GM18507 (cell line): ENCODE measurements around the gene AFF4.
"Not testable (repeated sequence)": the region's sequence is repeated elsewhere in the genome, so short reads cannot be mapped to it uniquely, and the experiment has no call there.

Source experiments
- DNase-seq: peaks from one replicate; pipeline ENCODE4 v3.0.0; 2011; ENCODE audit warnings: low read depth; ENCODE audit not compliant: insufficient read length; ENCODE audit errors: extremely low spot score
- FAIRE-seq: peaks from 2 replicates; lab custom pipeline; 2011; peaks lifted over from hg19 to GRCh38; lab: Jason Lieb, UNC

Gene AFF4

GRCh38 chr5:132961887-132962286 lies 1.5 kb downstream of the AFF4 start:
- no peak for DNase-seq
- no peak for FAIRE-seq

- FAIRE-seq, DNase-seq: not testable (repeated sequence)
These were observed 2.2 kb downstream of the AFF4 start for GRCh38 chr5:132961123-132961815.

DNA sequence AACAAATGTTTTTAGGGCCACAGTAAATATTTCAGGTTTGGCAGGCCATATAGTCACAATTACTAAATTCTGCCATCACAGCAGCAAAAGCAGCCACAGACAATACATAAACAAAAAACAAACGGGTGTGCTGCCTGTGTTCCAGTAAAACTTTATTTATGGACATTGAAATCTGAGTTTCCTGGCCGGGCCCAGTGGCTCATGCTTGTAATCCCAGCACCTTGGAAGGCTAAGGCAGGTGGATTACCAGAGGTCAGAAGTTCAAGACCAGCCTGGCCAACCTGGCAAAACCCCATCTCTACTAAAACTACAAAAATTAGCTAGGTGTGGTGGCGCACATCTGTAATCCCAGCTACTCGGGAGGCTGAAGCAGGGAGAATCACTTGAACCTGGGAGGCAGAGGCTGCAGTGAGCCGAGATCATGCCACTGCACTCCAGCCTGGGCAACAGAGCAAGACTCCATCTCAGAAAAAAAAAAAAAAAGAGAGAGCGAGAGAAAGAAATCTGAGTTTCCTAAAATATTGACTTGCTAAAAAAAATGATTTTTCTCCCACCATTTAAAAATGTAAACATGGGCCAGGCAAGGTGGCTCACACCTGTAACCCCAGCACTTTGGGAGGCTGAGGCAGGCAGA lies 7.2 kb downstream of the AFF4 start:
- not testable (repeated sequence) for FAIRE-seq

GRCh38 chr5:132953710-132954109 lies 9.7 kb downstream of the AFF4 start:
- DNase-seq (no peak), FAIRE-seq (no peak)

More for the DNA sequence above, 7.2 kb downstream of the AFF4 start:
- DNase-seq: not testable (repeated sequence)

DNA sequence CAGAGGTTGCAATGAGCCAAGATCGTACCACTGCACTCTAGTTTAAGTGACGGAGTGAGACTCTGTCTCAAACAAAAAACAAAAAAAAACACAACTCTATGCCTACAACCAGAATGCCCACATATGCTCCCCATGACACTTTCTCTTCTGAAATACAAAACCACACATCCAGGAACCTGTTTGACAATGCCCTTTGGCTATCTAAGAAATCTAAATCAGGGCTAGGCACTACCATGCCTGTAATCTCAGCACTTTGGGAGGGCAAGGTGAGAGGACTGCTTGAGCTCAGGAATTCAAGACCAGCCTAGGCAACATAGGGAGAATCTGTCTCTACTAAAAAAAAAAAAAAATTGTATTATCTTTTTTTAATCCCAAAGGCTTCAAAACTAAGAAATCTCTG lies 10.6 kb downstream of the AFF4 start:
- DNase-seq (no peak), FAIRE-seq (no peak)

DNA sequence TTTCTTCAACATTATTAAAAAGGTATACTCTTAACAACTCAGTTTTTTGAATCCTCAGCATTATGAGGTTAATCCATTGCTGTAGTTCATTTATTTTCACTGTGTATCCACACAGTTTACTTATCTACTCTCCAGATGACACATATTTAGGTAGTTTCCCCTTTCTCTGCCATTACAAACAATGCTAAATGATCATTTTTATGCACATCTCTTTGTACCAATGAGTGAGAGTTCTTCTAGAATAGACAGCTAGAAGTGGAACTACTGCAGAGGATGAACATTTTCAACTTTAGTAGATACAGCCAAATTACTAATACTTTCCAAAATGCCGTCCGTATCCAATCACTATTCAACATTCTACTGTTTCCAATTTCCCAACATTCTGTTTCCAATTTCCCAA lies 11.5 kb downstream of the AFF4 start:
- DNase-seq (no peak), FAIRE-seq (no peak)

GRCh38 chr5:132949136-132949535 lies 14.3 kb downstream of the AFF4 start:
- no peak for FAIRE-seq
- no peak for DNase-seq

DNA sequence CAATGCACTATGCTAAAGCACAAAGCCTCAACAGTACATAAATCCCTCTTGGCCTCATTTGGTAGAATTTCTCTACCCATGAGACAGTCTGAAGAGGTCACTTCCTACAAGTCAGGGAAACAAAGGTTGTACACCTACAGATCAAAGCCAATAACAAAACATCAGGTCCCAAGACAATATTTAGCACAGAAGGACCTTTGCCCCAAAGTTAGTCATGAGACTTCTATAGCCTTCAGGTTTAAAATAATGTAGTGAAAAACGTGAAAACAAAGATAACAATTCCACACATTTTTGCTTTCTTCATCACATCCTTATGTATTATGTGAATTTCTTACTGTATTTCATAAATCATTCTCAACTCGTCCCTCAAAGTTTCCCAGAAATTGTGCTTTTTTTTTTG lies 15.8 kb downstream of the AFF4 start:
- FAIRE-seq (no peak), DNase-seq (no peak)

DNA sequence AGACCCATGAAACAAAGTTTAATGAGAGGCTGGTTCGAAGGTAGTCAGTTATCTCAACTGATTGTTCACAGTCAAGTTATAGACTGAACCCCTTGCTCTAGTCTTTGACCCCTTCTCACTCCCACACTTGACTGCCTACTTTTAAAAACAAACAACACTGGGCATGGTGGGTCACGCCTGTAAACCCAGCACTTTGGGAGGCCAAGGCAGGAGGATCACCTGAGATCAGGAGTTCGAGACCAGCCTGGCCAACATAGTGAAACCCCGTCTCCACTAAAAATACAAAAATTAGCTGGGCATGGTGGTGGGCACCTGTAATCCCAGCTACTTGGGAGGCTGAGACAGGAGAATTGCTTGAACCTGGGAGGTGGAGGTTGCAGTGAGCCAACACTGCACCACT lies 18.1 kb downstream of the AFF4 start:
- DNase-seq, FAIRE-seq: not testable (repeated sequence)

GRCh38 chr5:132943362-132944022 lies 19.9 kb downstream of the AFF4 start:
- no peak for FAIRE-seq

DNA sequence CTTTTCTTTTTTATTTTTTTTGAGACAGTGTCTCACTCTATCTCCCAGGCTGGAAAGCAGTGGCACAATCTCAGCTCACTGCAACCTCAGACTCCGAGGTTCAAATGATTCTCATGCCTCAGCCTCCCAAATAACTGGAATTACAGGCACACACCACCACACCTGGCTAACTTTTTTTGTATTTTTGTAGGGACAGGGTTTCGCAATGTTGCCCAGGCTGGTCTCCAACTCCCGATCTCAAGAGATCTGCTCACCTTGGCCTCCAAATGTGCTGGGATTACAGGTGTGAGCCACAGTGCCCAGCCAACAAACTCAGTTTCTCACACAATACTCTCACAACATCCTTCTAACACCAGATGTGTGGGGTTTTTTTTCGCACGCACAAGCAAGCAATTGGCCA lies 22.1 kb downstream of the AFF4 start:
- no peak for FAIRE-seq
- no peak for DNase-seq

More at GRCh38 chr5:132943362-132944022, 19.9 kb downstream of the AFF4 start:
- DNase-seq: no peak

DNA sequence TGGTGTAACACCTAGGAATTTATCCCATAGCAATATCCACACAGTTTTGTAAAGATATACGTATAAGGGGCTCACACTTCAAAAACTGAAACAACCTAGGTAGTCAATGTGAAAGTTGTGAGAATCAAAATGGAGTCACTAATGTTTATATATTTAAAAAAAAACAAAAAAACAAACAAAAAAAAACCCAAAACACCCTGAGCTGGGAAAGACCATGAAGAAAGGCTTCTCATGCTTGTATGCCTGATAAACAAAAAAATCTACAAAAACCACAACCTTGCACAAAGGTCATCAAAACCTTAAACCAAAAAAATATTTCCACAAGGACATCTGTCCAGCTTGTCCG lies 35.4 kb downstream of the AFF4 start:
- no peak for DNase-seq
- no peak for FAIRE-seq

DNA sequence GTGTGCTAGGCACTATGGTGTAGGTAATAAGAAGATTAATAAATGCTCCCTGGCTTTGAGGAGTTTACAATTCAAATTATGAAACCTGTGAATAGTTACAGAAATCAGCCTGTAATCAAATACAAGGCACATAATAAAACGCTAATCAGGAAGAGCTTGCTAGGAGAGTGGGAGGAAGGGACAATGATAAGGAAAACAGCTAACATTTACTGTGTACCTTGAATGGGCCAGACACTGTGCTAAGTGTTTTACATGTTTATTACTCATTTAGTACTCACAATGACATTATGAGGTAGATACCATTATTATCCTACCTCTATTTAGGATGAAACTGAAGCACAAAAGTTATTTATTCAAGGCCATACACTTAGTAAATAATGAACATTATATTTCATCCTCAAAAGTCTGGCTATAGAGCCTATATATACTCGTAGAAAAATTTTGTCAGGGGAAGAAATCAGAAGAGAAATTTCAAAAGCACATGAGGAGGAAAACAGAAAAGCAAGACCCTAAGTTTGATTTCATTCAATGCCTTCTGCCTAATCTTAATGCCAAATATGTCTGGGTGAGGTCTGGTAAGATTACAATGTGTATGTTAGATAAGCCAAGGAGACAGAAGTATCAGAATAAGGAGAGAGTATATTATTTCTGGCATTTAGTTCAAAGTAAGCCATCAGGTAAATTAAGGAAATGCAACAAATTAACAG lies 35.9 kb downstream of the AFF4 start:
- FAIRE-seq (no peak), DNase-seq (no peak)

- FAIRE-seq: no peak
- no peak for DNase-seq
These were observed 37.0 kb downstream of the AFF4 start for GRCh38 chr5:132926437-132926836.

GRCh38 chr5:132916086-132916485 lies 47.3 kb downstream of the AFF4 start:
- FAIRE-seq (no peak), DNase-seq (no peak)

- FAIRE-seq (no peak), DNase-seq (no peak)
These were observed 47.8 kb downstream of the AFF4 start for GRCh38 chr5:132915681-132916080.

DNA sequence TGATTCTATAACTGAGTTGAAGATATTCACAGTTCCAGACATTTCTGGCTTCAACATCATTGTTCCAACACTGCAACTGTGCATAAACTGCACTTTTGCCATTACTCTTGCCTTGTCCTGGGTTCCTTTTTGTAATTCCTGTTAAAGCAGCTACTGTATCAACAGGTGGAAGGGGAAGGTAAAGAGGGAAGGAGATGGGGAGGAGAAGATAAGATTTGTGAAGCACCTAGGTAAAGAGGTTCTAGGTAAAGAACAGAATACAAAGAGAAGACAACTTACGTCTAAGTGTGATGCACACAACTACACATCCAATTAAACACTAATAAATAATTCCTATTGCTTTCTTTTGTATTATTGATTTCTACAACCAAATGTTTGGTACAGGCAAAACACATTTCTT lies 53.7 kb downstream of the AFF4 start:
- no peak for DNase-seq
- FAIRE-seq: no peak

GRCh38 chr5:132907161-132907560 lies 56.3 kb downstream of the AFF4 start:
- FAIRE-seq (no peak), DNase-seq (no peak)

GRCh38 chr5:132905938-132906337 lies 57.5 kb downstream of the AFF4 start:
- DNase-seq: no peak
- no peak for FAIRE-seq

DNA sequence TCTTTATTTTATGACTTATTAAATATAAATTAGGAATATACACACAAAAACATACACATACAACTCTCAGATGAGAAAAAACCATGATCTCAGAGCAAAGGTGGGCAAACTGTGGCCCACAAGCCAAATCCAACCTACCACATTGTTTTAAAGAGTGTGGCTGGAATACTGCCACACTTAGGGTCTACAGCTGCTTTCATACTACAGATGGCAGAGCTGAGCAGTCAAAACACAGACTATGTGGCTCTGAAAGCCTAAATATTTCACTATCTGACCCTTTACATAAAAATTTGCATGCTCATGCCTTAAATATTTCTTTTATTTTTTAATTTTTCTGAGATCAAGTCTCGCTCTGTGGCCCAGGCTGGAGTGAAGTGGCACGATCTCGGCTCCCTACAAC lies 61.7 kb downstream of the AFF4 start:
- no peak for FAIRE-seq

More for the DNA sequence above, 61.7 kb downstream of the AFF4 start:
- DNase-seq: no peak
